ENCODE measurements around the gene GRIA1. TPM values are rescaled to one million over a fixed set of nuclear protein-coding genes. Genes with fewer than 3 reads are reported as not detected.
A peak's percentile ranks its signal among the peaks of the same experiment; 100 is the strongest.

GRIA1 gene
- total RNA-seq, 2 donors from 2014 or later: 0.12 to 1.2 TPM

- DNase-seq (ENCODE audit: low spot score): no peak
- no peak for TF ChIP-seq CTCF (IDR thresholded peaks at IDR 0.05)
- Histone ChIP-seq H3K4me3 (no peak overlapping the region), H3K4me1 (peaks cover 0 to 46% of the 10 kb centered on the region in 2 donors), H3K27ac (peak overlapping the region; percentile 10 to 13), H3K36me3 (no peaks in the 10 kb centered on the region), H3K27me3 (no peaks in the 10 kb centered on the region), H3K9me3 (no peaks in the 10 kb centered on the region)
Measured at GRCh38 chr5:153629027-153629895, 138.8 kb downstream of the GRIA1 start.

- DNase-seq (ENCODE audit: low spot score): no peak
- no peaks in the 10 kb centered on the region for H3K27me3 ChIP-seq
- no peaks in the 10 kb centered on the region for H3K36me3 ChIP-seq
- peaks cover 0 to 42% of the 10 kb centered on the region in 2 donors for H3K4me1 ChIP-seq
- H3K27ac ChIP-seq: no peak overlapping the region
- no peak for TF ChIP-seq CTCF (IDR thresholded peaks at IDR 0.05)
- no peak overlapping the region for H3K4me3 ChIP-seq
- H3K9me3 ChIP-seq: no peaks in the 10 kb centered on the region
Measured at GRCh38 chr5:153630546-153630945, 140.1 kb downstream of the GRIA1 start.

- no peak for DNase-seq (ENCODE audit: low spot score)
- TF ChIP-seq CTCF (IDR thresholded peaks at IDR 0.05): no peak
- no peak overlapping the region for H3K27ac ChIP-seq
- no peak overlapping the region for H3K4me3 ChIP-seq
- no peaks in the 10 kb centered on the region for H3K36me3 ChIP-seq
- H3K27me3 ChIP-seq: no peaks in the 10 kb centered on the region
- peaks cover 0 to 20% of the 10 kb centered on the region in 2 donors for H3K4me1 ChIP-seq
- H3K9me3 ChIP-seq: no peaks in the 10 kb centered on the region
Measured at GRCh38 chr5:153632748-153633290, 142.3 kb downstream of the GRIA1 start.

GRCh38 chr5:153636670-153637451, 146.4 kb downstream of the GRIA1 start:
- H3K27me3 ChIP-seq: no peaks in the 10 kb centered on the region
- H3K4me3 ChIP-seq: no peak overlapping the region
- H3K36me3 ChIP-seq: no peaks in the 10 kb centered on the region
- TF ChIP-seq CTCF (IDR thresholded peaks at IDR 0.05): no peak
- H3K27ac ChIP-seq: no peak overlapping the region
- DNase-seq (ENCODE audit: low spot score): no peak
- H3K4me1 ChIP-seq: peaks cover 0 to 13% of the 10 kb centered on the region in 2 donors
- H3K9me3 ChIP-seq: no peaks in the 10 kb centered on the region

GRCh38 chr5:153640293-153640692, 149.8 kb downstream of the GRIA1 start:
- peaks cover 0 to 15% of the 10 kb centered on the region in 2 donors for H3K4me1 ChIP-seq
- H3K4me3 ChIP-seq: no peak overlapping the region
- H3K9me3 ChIP-seq: no peaks in the 10 kb centered on the region
- no peaks in the 10 kb centered on the region for H3K27me3 ChIP-seq
- H3K36me3 ChIP-seq: no peaks in the 10 kb centered on the region
- H3K27ac ChIP-seq: no peak overlapping the region
- no peak for TF ChIP-seq CTCF (IDR thresholded peaks at IDR 0.05)
- no peak for DNase-seq (ENCODE audit: low spot score)
